ENCODE data around the gene POLR2L.

DNA sequence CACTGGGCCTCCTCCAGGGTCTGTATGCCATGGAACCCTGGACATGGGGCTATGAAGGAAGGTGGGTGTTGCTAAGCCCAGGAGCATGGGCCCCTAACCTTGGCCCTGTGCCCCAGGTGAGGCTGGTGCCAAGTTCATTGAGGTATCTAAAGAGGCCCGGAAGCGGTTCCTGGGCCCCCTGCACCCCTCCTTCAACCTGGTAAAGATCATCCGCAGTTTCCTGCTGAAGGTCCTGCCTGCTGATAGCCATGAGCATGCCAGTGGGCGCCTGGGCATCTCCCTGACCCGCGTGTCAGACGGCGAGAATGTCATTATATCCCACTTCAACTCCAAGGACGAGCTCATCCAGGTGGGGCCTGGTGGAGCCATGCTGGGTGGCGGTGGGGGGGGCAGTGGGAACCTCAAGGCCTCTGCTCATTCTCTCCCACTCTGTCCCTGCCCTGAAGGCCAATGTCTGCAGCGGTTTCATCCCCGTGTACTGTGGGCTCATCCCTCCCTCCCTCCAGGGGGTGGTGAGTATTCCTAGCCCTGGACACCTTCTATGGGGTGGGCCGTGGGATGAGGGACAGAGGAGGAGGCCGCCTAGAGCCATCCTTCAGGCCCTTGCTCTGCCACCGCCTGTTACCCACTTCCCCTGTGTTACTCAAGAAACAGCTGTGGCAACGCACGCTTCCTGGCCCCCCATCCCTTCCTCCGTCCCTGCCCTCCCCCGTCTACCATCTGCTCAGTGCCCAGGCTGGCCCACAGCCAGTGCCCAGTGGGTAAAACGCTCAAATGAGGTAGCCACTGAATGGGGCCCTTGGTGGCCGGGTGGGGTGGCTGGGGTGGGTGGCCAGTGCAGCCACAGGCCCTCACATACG, 20.6 kb downstream of the POLR2L start:
- no peak for TF ChIP-seq TAF1 (CRISPR knock-in tag; IDR thresholded peaks at IDR 0.05)
- TF ChIP-seq, protein P1, sequence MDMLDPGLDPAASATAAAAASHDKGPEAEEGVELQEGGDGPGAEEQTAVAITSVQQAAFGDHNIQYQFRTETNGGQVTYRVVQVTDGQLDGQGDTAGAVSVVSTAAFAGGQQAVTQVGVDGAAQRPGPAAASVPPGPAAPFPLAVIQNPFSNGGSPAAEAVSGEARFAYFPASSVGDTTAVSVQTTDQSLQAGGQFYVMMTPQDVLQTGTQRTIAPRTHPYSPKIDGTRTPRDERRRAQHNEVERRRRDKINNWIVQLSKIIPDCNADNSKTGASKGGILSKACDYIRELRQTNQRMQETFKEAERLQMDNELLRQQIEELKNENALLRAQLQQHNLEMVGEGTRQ (IDR thresholded peaks at IDR 0.05; ENCODE audit: low read depth, low read length): no peak
- TF ChIP-seq, protein P1 (CRISPR knock-in tag; IDR thresholded peaks at IDR 0.05; ENCODE audit: borderline replicate concordance): no peak
- TF ChIP-seq ZFP62 (CRISPR knock-in tag; IDR thresholded peaks at IDR 0.05): no peak
